A549 (cell line): ENCODE data around the gene OTOP3. TPM values are rescaled to one million over a fixed set of nuclear protein-coding genes. Genes with fewer than 3 reads are reported as not detected.

Experiments used
- ATAC-seq, 2 experiments: fragments of 200-7000 bp in 1 of 2; fragments of >200 bp in 1 of 2; cut with Nextera tagmentation in 1 of 2; cut with Tn5 transposase in 1 of 2; 3 replicates each; pipeline versions ENCODE4 v1.8.0 to v1.9.1; 2018 to 2020; ENCODE audit warnings: mild to moderate bottlenecking in 1 of 2, moderate library complexity in 1 of 2
- CTCF ChIA-PET: fragments of 300-600 bp; sonication (Branson Sonifier 250); formaldehyde crosslinking; extraction: SDS; loops from one replicate; lab custom pipeline; 2021; ENCODE audit warnings: antibody characterized with exemption, inconsistent platforms; lab: Yijun Ruan, JAX
- POLR2A ChIA-PET: fragments of 350-600 bp; formaldehyde crosslinking; extraction: SDS; loops from one replicate; lab custom pipeline; 2021; ENCODE audit warnings: antibody characterized with exemption, inconsistent platforms; lab: Yijun Ruan, JAX
- DNase-seq, 2 experiments: peaks; one replicate each; pipeline versions ENCODE4 v3.0.0 to v3.0.0-alpha.2; 2011 to 2016; ENCODE audit warnings: low read depth in 1 of 2, low spot score in 1 of 2
- FAIRE-seq: peaks from 2 replicates; lab custom pipeline; 2011; peaks lifted over from hg19 to GRCh38; lab: Jason Lieb, UNC
- H3K27ac ChIP-seq, 2 experiments: fragments of >200 bp; sonication (Bioruptor Twin); formaldehyde crosslinking; 3 replicates each; pipeline ENCODE4 v1.5.1; 2016 to 2017
- H3K4me1 ChIP-seq: fragments of >200 bp; sonication (Bioruptor Twin); formaldehyde crosslinking; 3 replicates; pipeline ENCODE4 v1.6.1; 2016
- H3K4me2 ChIP-seq: fragments of >200 bp; sonication (Bioruptor Twin); formaldehyde crosslinking; 3 replicates; pipeline ENCODE4 v1.6.1; 2016
- H3K4me3 ChIP-seq: fragments of >200 bp; sonication (Bioruptor Twin); formaldehyde crosslinking; 3 replicates; pipeline ENCODE4 v1.5.1; 2016
- H3K9me3 ChIP-seq: fragments of >200 bp; sonication (Bioruptor Twin); formaldehyde crosslinking; 3 replicates; pipeline ENCODE4 v1.6.1; 2016
- ATOH8 ChIP-seq: fragments of 250-450 bp; sonication (Bioruptor Pico); IDR thresholded peaks from 2 replicates; pipeline ENCODE4 v1.5.0; 2020; ENCODE audit warnings: low read depth, mild to moderate bottlenecking, moderate library complexity
- BHLHE40 ChIP-seq: IDR thresholded peaks from 2 replicates; pipeline ENCODE4 v1.6.1; 2012; ENCODE audit warnings: low read depth, low read length, inconsistent platforms
- E2F6 ChIP-seq: IDR thresholded peaks from 2 replicates; pipeline ENCODE4 v1.6.1; 2012; ENCODE audit warnings: low read depth, borderline replicate concordance
- EHF ChIP-seq: fragments of 250-450 bp; sonication (Bioruptor Pico); IDR thresholded peaks from 2 replicates; pipeline ENCODE4 v1.5.0; 2020; ENCODE audit warnings: mild to moderate bottlenecking
- FOSL2 ChIP-seq, 2 experiments: fragments of 450-650 bp in 1 of 2; fragments of >200 bp in 1 of 2; sonication (Bioruptor Twin) in 1 of 2; formaldehyde crosslinking; IDR thresholded peaks; 2 replicates each; pipeline versions ENCODE4 v1.5.0 to v1.6.1; 2016 to 2020; ENCODE audit warnings: mild to moderate bottlenecking in 1 of 2, moderate library complexity in 1 of 2
- FOXS1 ChIP-seq: fragments of 250-450 bp; sonication (Bioruptor Pico); IDR thresholded peaks from 2 replicates; pipeline ENCODE4 v1.5.0; 2020; ENCODE audit warnings: mild to moderate bottlenecking, moderate library complexity
- GATA3 ChIP-seq: IDR thresholded peaks from 2 replicates; pipeline ENCODE4 v1.6.1; 2012; ENCODE audit warnings: borderline replicate concordance
- HEYL ChIP-seq: fragments of 250-450 bp; sonication (Bioruptor Pico); IDR thresholded peaks from 2 replicates; pipeline ENCODE4 v1.8.0; 2021; ENCODE audit warnings: mild to moderate bottlenecking, moderate library complexity
- HMGXB4 ChIP-seq: fragments of 250-450 bp; sonication (Bioruptor Pico); IDR thresholded peaks from 2 replicates; pipeline ENCODE4 v1.5.0; 2021; ENCODE audit warnings: mild to moderate bottlenecking, moderate library complexity, borderline replicate concordance
- HOXA7 ChIP-seq: fragments of 250-450 bp; sonication (Bioruptor Pico); IDR thresholded peaks from 2 replicates; pipeline ENCODE4 v1.5.0; 2020; ENCODE audit warnings: mild to moderate bottlenecking, moderate library complexity
- HOXB13 ChIP-seq: fragments of 250-450 bp; sonication (Bioruptor Pico); IDR thresholded peaks from 2 replicates; pipeline ENCODE4 v1.5.0; 2020; ENCODE audit warnings: low read depth, mild to moderate bottlenecking, moderate library complexity
- HOXB5 ChIP-seq: fragments of 250-450 bp; sonication (Bioruptor Pico); IDR thresholded peaks from 2 replicates; pipeline ENCODE4 v1.5.0; 2020; ENCODE audit warnings: mild to moderate bottlenecking, moderate library complexity
- NPAS2 ChIP-seq: fragments of 250-450 bp; sonication (Bioruptor Pico); IDR thresholded peaks from 2 replicates; pipeline ENCODE4 v1.8.0; 2022; ENCODE audit warnings: mild to moderate bottlenecking, moderate library complexity, borderline replicate concordance
- NR3C1 ChIP-seq: fragments of >200 bp; sonication (Bioruptor Twin); formaldehyde crosslinking; IDR thresholded peaks from 3 replicates; pipeline ENCODE4 v1.6.1; 2017
- POLR2AphosphoS2 ChIP-seq: conservative IDR thresholded peaks from 2 replicates; pipeline ENCODE4 v1.6.1; 2012; ENCODE audit warnings: low read length, improper control_type of control experiment, inconsistent platforms
- RAD21 ChIP-seq, 2 experiments: fragments of >200 bp in 1 of 2; sonication (Bioruptor Twin) in 1 of 2; formaldehyde crosslinking in 1 of 2; IDR thresholded peaks in 1 of 2; conservative IDR thresholded peaks in 1 of 2; 2 replicates in 1 of 2; 3 replicates in 1 of 2; pipeline ENCODE4 v1.6.1; 2012 to 2018; ENCODE audit warnings: inconsistent platforms in 1 of 2
- REST ChIP-seq: fragments of 200-600 bp; sonication (generic); IDR thresholded peaks from 2 replicates; pipeline ENCODE4 v1.6.1; 2016; ENCODE audit warnings: antibody characterized with exemption, mild to moderate bottlenecking, moderate library complexity
- USF2 ChIP-seq: fragments of 450-650 bp; IDR thresholded peaks from 2 replicates; pipeline ENCODE4 v1.6.1; 2014; ENCODE audit warnings: antibody characterized with exemption
- ZSCAN20 ChIP-seq: fragments of 250-450 bp; sonication (Bioruptor Pico); IDR thresholded peaks from 2 replicates; pipeline ENCODE4 v1.8.0; 2022; ENCODE audit warnings: mild to moderate bottlenecking, moderate library complexity
- WGBS: methylation state at CpG from one replicate; pipeline ENCODE4 v1.1.6; 2017; ENCODE audit errors: missing lambda C conversion rate; 5-methylcytosine and 5-hydroxymethylcytosine counted together
- polyA plus RNA-seq, 4 experiments: library from polyadenylated mRNA; depleted of rRNA in 3 of 4; stranded (reverse); fragments of >200 nt; fragmentation: RNase III in 1 of 4; extraction: RNeasy Plus Mini Kit Qiagen cat#74134 plus additional on column Dnase treatment in 1 of 4; gene quantifications; 2 replicates in 3 of 4; 3 replicates in 1 of 4; pipeline ENCODE4 v1.2.3, GENCODE V29; 2011 to 2017

Gene OTOP3
- polyA plus RNA-seq, 2 of the 4 experiments (the other 2 are of a cell fraction): not detected

- CTCF ChIA-PET: interaction anchor here (0.6 to 42.0 kb wide), 16 partner anchors 10 to 582 kb away, joined by 3 to 1448 read pairs (median 6); partner anchors contain the start of genes HID1, MRPL58 and OTOP3
- Histone ChIP-seq H3K4me2 (no peak overlapping the region), H3K9me3 (no peaks in the 10 kb centered on the region), H3K4me1 (peaks cover 19% of the 10 kb centered on the region; the same call in 2 of the 3 replicates)
- no peak for ATAC-seq
- POLR2A ChIA-PET: no interaction called here
- FAIRE-seq: no peak
- TF ChIP-seq REST (no peak), GATA3 (no peak), HOXA7 (CRISPR knock-in tag) (no peak), FOSL2 (IDR thresholded peaks at IDR 0.05) (no peak), FOSL2 (CRISPR knock-in tag; IDR thresholded peaks at IDR 0.05) (no peak), ZSCAN20 (no peak), USF2 (no peak), BHLHE40 (no peak), NPAS2 (CRISPR knock-in tag) (no peak)
- TF ChIP-seq, all 56 proteins: peak for 0
- no peak overlapping the region for H3K27ac ChIP-seq
- no peak for DNase-seq
- 78% methylated on average over 6 of the region's 6 CpGs for WGBS
- H3K4me3 ChIP-seq: no peak overlapping the region
These were observed 13.5 kb upstream of the OTOP3 start for GRCh38 chr17:74922172-74922571.

GRCh38 chr17:74922694-74923537 lies 12.8 kb upstream of the OTOP3 start, which contains the start of gene USH1G:
TSS of gene USH1G (minus strand) at chr17:74923255. CDS start at chr17:74923073, 182 bp downstream.
- Histone ChIP-seq H3K4me1 (peaks cover 19% of the 10 kb centered on the region; the same call in 2 of the 3 replicates), H3K4me2 (peak within 1 kb of the TSS; percentile 100), H3K9me3 (no peaks in the 10 kb centered on the region), H3K4me3 (peak within 1 kb of the TSS; percentile 46), H3K27ac (peak within 1 kb of the TSS; percentile 42 to 70; a peak in 5 of 6 replicates)
- ATAC-seq: peak; percentile 11 to 42; a peak in 5 of 6 replicates
- 27% methylated on average over 36 of the region's 57 CpGs for WGBS
- POLR2A ChIA-PET: interaction anchor here (1.0 kb wide), 1 partner anchor 50 kb away, joined by 3 read pairs; no protein-coding TSS in a partner anchor
- TF ChIP-seq NR3C1 (no peak), FOXS1 (no peak), HOXB5 (CRISPR knock-in tag) (no peak), HMGXB4 (CRISPR knock-in tag) (no peak), EHF (CRISPR knock-in tag) (no peak), ATOH8 (CRISPR knock-in tag) (no peak), E2F6 (no peak), RAD21 (conservative IDR thresholded peaks at IDR 0.05 in 1 of 2, IDR thresholded peaks at IDR 0.05 in 1 of 2) (no peak), POLR2AphosphoS2 (no peak), HOXB13 (no peak), HEYL (no peak)
- CTCF ChIA-PET: interaction anchor here (0.9 to 42.0 kb wide), 26 partner anchors 9 to 346 kb away, joined by 3 to 1448 read pairs (median 6); partner anchors contain the start of genes HID1, MRPL58 and OTOP3
- no peak for DNase-seq
- FAIRE-seq: no peak
